ENCODE measurements around the gene GPR183. TPM values are rescaled to one million over a fixed set of nuclear protein-coding genes. Genes with fewer than 3 reads are reported as not detected.

The GPR183 gene
- total RNA-seq, 1 experiment from 2014 or later: 0.15 TPM

- no peaks in the 10 kb centered on the region for H3K36me3 ChIP-seq (ENCODE audit: control insufficient read depth, insufficient read depth, low read length)
- no TSS peak for BruUV-seq (replicated peaks)
- TF ChIP-seq REST (IDR thresholded peaks at IDR 0.05; ENCODE audit: insufficient read depth in 1 of 2, low read depth in 2 of 2, low read length in 1 of 2): no peak
- no peak for TF ChIP-seq TCF7L2 (IDR thresholded peaks at IDR 0.05; ENCODE audit: low read depth, low read length)
- no peak for TF ChIP-seq CTCF (IDR thresholded peaks at IDR 0.05)
- TF ChIP-seq SIN3A (IDR thresholded peaks at IDR 0.05; ENCODE audit: borderline replicate concordance, insufficient read depth, low read depth, low read length): no peak
- TF ChIP-seq POLR2AphosphoS5 (IDR thresholded peaks at IDR 0.05; ENCODE audit: low read depth, low read length): no peak
- no peak for DNase-seq (ENCODE audit: low read depth, low spot score)
- ChIA-PET POLR2A (interaction anchor here (0.7 kb wide), 1 partner anchor 68 kb away, joined by 3 read pairs; no protein-coding TSS in a partner anchor), CTCF (interaction anchor here (0.9 to 1.5 kb wide), 5 partner anchors 67 to 89 kb away, joined by 3 to 5 read pairs (median 3); no protein-coding TSS in a partner anchor)
- in situ Hi-C loops (cut with HindIII; ENCODE audit: low pct_unique_long_range_greater_than_20kb, low sequenced_read_pairs) (no loop called here), intact Hi-C loops (cut with micrococcal nuclease; ENCODE audit: unreplicated experiment) (loop anchor here (5.0 kb wide), 2 partner anchors 73 to 88 kb away; no protein-coding TSS in a partner anchor)
- H3K27ac ChIP-seq (ENCODE audit: low read length): no peak overlapping the region
- no peaks in the 10 kb centered on the region for H3K4me1 ChIP-seq (ENCODE audit: control insufficient read depth, insufficient read depth, low read length)
- no peak for ATAC-seq
- H3K4me3 ChIP-seq (ENCODE audit: low read depth in 2 of 2, low read length in 2 of 2): no peak overlapping the region
- no peaks in the 10 kb centered on the region for H3K9me3 ChIP-seq (ENCODE audit: control insufficient read depth, insufficient read depth, low read depth, low read length)
- H3K27me3 ChIP-seq (ENCODE audit: control insufficient read depth, insufficient read depth, low read length): no peaks in the 10 kb centered on the region
Observed at GRCh38 chr13:99265162-99265800, 41.9 kb downstream of the GPR183 start.

DNA sequence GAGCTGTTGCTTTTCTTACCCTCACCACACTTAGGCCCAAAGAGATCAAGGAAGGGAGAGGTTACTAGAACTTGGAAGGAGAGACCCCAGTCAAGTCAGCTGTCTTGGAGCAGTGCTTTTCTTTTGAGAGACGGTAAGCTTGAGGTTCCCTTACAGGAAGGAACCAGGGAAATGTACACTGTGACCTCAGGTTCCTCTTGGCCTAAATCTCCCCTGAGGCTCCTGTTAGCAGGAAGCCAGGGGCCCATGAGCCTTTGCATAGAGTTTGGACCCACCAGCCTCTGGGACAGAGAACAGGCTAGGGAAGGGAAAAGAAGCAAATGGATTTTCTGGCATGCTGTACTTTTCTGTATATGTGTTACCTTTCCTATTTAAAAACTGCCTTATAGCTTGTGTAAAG is 43.1 kb downstream of the GPR183 start:
- no peaks in the 10 kb centered on the region for H3K27me3 ChIP-seq (ENCODE audit: control insufficient read depth, insufficient read depth, low read length)
- intact Hi-C loops (cut with micrococcal nuclease; ENCODE audit: unreplicated experiment): no loop called here
- ChIA-PET CTCF (interaction anchor here (1.3 kb wide), 1 partner anchor 67 kb away, joined by 3 read pairs; no protein-coding TSS in a partner anchor), POLR2A (no interaction called here)
- H3K4me3 ChIP-seq (ENCODE audit: low read depth in 2 of 2, low read length in 2 of 2): no peak overlapping the region
- no peaks in the 10 kb centered on the region for H3K9me3 ChIP-seq (ENCODE audit: control insufficient read depth, insufficient read depth, low read depth, low read length)
- no TSS peak for BruUV-seq (replicated peaks)
- no peaks in the 10 kb centered on the region for H3K4me1 ChIP-seq (ENCODE audit: control insufficient read depth, insufficient read depth, low read length)
- DNase-seq (ENCODE audit: low read depth, low spot score) (no peak), ATAC-seq (no peak)
- H3K27ac ChIP-seq (ENCODE audit: low read length): no peak overlapping the region
- in situ Hi-C loops (cut with HindIII; ENCODE audit: low pct_unique_long_range_greater_than_20kb, low sequenced_read_pairs): no loop called here
- no peaks in the 10 kb centered on the region for H3K36me3 ChIP-seq (ENCODE audit: control insufficient read depth, insufficient read depth, low read length)
- no peak for TF ChIP-seq POLR2AphosphoS5 (IDR thresholded peaks at IDR 0.05; ENCODE audit: low read depth, low read length)

GRCh38 chr13:99263126-99263785 is 43.9 kb downstream of the GPR183 start:
- ATAC-seq (no peak), DNase-seq (ENCODE audit: low read depth, low spot score) (no peak)
- BruUV-seq (replicated peaks): TSS peak; percentile 13
- H3K27me3 ChIP-seq (ENCODE audit: control insufficient read depth, insufficient read depth, low read length): no peaks in the 10 kb centered on the region
- in situ Hi-C loops (cut with HindIII; ENCODE audit: low pct_unique_long_range_greater_than_20kb, low sequenced_read_pairs): no loop called here
- H3K36me3 ChIP-seq (ENCODE audit: control insufficient read depth, insufficient read depth, low read length): no peaks in the 10 kb centered on the region
- TF ChIP-seq POLR2AphosphoS5 (IDR thresholded peaks at IDR 0.05; ENCODE audit: low read depth, low read length) (no peak), CTCF (IDR thresholded peaks at IDR 0.05) (no peak), REST (IDR thresholded peaks at IDR 0.05; ENCODE audit: insufficient read depth in 1 of 2, low read depth in 2 of 2, low read length in 1 of 2) (no peak), SIN3A (IDR thresholded peaks at IDR 0.05; ENCODE audit: borderline replicate concordance, insufficient read depth, low read depth, low read length) (no peak), TCF7L2 (IDR thresholded peaks at IDR 0.05; ENCODE audit: low read depth, low read length) (no peak)
- ChIA-PET CTCF (no interaction called here), POLR2A (no interaction called here)
- no peaks in the 10 kb centered on the region for H3K4me1 ChIP-seq (ENCODE audit: control insufficient read depth, insufficient read depth, low read length)
- no peak overlapping the region for H3K27ac ChIP-seq (ENCODE audit: low read length)
- H3K4me3 ChIP-seq (ENCODE audit: low read depth in 2 of 2, low read length in 2 of 2): no peak overlapping the region
- intact Hi-C loops (cut with micrococcal nuclease; ENCODE audit: unreplicated experiment): no loop called here
- H3K9me3 ChIP-seq (ENCODE audit: control insufficient read depth, insufficient read depth, low read depth, low read length): no peaks in the 10 kb centered on the region

Data from Panc1 (cell line).